Liver (tissue), 9 donors: ENCODE results near the gene ZIK1. TPM values are rescaled to one million over a fixed set of nuclear protein-coding genes. Genes with fewer than 3 reads are reported as not detected.

Source experiments
- DNase-seq: peaks from one replicate; pipeline ENCODE4 v3.0.0-alpha.2; 2017; ENCODE audit warnings: low spot score
- H3K27ac ChIP-seq, 2 donors: one replicate each; pipeline ENCODE4 v1.7.0; 2013; ENCODE audit warnings: inconsistent platforms in 2 of 2, low read length in 2 of 2, control low read depth in 1 of 2, low read depth in 1 of 2, mild to moderate bottlenecking in 1 of 2
- H3K27me3 ChIP-seq, 4 donors: one replicate each; pipeline versions ENCODE4 v1.6.1 to v1.7.0; 2013; ENCODE audit warnings: low read length in 3 of 4, inconsistent platforms in 1 of 4, mild to moderate bottlenecking in 1 of 4, moderate library complexity in 1 of 4; ENCODE audit not compliant: control insufficient read depth in 4 of 4, insufficient read depth in 4 of 4
- H3K36me3 ChIP-seq, 4 donors: one replicate each; pipeline versions ENCODE4 v1.6.1 to v1.7.0; 2013; ENCODE audit warnings: low read length in 3 of 4, mild to moderate bottlenecking in 3 of 4, low read depth in 1 of 4, moderate library complexity in 1 of 4; ENCODE audit not compliant: control insufficient read depth in 4 of 4, insufficient read depth in 3 of 4
- H3K4me1 ChIP-seq, 4 donors: one replicate each; pipeline versions ENCODE4 v1.6.1 to v1.7.0; 2013; ENCODE audit warnings: low read length in 3 of 4, mild to moderate bottlenecking in 3 of 4, moderate library complexity in 1 of 4; ENCODE audit not compliant: control insufficient read depth in 4 of 4, insufficient read depth in 4 of 4
- H3K4me3 ChIP-seq, 3 donors: one replicate each; pipeline versions ENCODE4 v1.6.1 to v1.7.0; 2013; ENCODE audit warnings: low read length in 3 of 3, control low read depth in 1 of 3, low read depth in 1 of 3, mild to moderate bottlenecking in 1 of 3
- H3K9ac ChIP-seq, 2 donors: one replicate each; pipeline ENCODE4 v1.7.0; 2013; ENCODE audit warnings: low read length in 2 of 2, mild to moderate bottlenecking in 2 of 2, moderate library complexity in 2 of 2, control low read depth in 1 of 2, low read depth in 1 of 2
- H3K9me3 ChIP-seq, 4 donors: one replicate each; pipeline versions ENCODE4 v1.6.1 to v1.7.0; 2013; ENCODE audit warnings: low read length in 3 of 4; ENCODE audit not compliant: control insufficient read depth in 4 of 4
- ATF3 ChIP-seq: IDR thresholded peaks from 2 replicates; pipeline ENCODE4 v1.6.1; 2016; ENCODE audit warnings: antibody characterized with exemption
- CTCF ChIP-seq: fragments of 150-350 bp; IDR thresholded peaks from 2 replicates; pipeline ENCODE4 v1.5.1; 2017; ENCODE audit warnings: improper control_type of control experiment, low read depth, low read length; ENCODE audit not compliant: missing input control
- FOXA1 ChIP-seq: IDR thresholded peaks from 2 replicates; pipeline ENCODE4 v1.6.1; 2016; ENCODE audit warnings: antibody characterized with exemption
- GABPA ChIP-seq, 2 donors: IDR thresholded peaks in 1 of 2; conservative IDR thresholded peaks in 1 of 2; 2 replicates each; pipeline ENCODE4 v1.6.1; 2016; ENCODE audit warnings: antibody characterized with exemption in 2 of 2, mild to moderate bottlenecking in 1 of 2, moderate library complexity in 1 of 2
- HNF4A ChIP-seq, 2 donors: conservative IDR thresholded peaks; 2 replicates each; pipeline ENCODE4 v1.6.1; 2016; ENCODE audit warnings: antibody characterized with exemption in 2 of 2, mild to moderate bottlenecking in 2 of 2
- REST ChIP-seq: IDR thresholded peaks from 2 replicates; pipeline ENCODE4 v1.6.1; 2016; ENCODE audit warnings: antibody characterized with exemption, mild to moderate bottlenecking
- RXRA ChIP-seq, 2 donors: IDR thresholded peaks; 2 replicates each; pipeline ENCODE4 v1.6.1; 2017 to 2018; ENCODE audit warnings: antibody characterized with exemption in 2 of 2, mild to moderate bottlenecking in 1 of 2
- TAF1 ChIP-seq: conservative IDR thresholded peaks from 2 replicates; pipeline ENCODE4 v1.6.1; 2016; ENCODE audit warnings: antibody characterized with exemption, mild to moderate bottlenecking
- YY1 ChIP-seq: IDR thresholded peaks from 2 replicates; pipeline ENCODE4 v1.6.1; 2016; ENCODE audit warnings: antibody characterized with exemption, mild to moderate bottlenecking
- ZBTB33 ChIP-seq: IDR thresholded peaks from 2 replicates; pipeline ENCODE4 v1.6.1; 2016; ENCODE audit warnings: antibody characterized with exemption
- WGBS: extraction: QIAGEN DNeasy Blood & Tissue Kit; methylation state at CpG from one replicate; pipeline ENCODE4 v1.1.7; 2013; 5-methylcytosine and 5-hydroxymethylcytosine counted together
- polyA plus RNA-seq, 2 donors: library from polyadenylated mRNA; stranded (reverse) in 1 of 2; unstranded in 1 of 2; fragments of 200-250 nt in 1 of 2; fragments of >200 nt in 1 of 2; fragmentation: Nextera tagmentation in 1 of 2; extraction: Ambion mirVana in 1 of 2; gene quantifications; one replicate each; pipeline versions ENCODE4 v1.2.1 to v1.2.3, GENCODE V29; 2013 to 2015
- total RNA-seq, 2 donors: library from RNA; depleted of rRNA; stranded (reverse); fragments of >200 nt; gene quantifications; one replicate each; pipeline ENCODE4 v1.2.3, GENCODE V29; 2014
- donor health status: healthy.
- donor health status: healthy.
- donor health status: healthy.
- donor health status: healthy.
- donor health status: healthy.

Gene ZIK1
- total and polyA plus RNA-seq, 4 donors: 0.29 to 8.6 (median 0.88) TPM

GRCh38 chr19:57558525-57558924 lies 25.4 kb upstream of the ZIK1 start (continued):
- TF ChIP-seq REST (no peak), CTCF (no peak), ZBTB33 (no peak), FOXA1 (no peak), GABPA (IDR thresholded peaks at IDR 0.05 in 1 of 2, conservative IDR thresholded peaks at IDR 0.05 in 1 of 2) (no peak), TAF1 (no peak)

- Histone ChIP-seq H3K36me3 (peaks cover 9 to 25% (median 24%) of the 10 kb centered on the region in 4 donors), H3K4me3 (peak overlapping the region; percentile 70 to 91 (median 72)), H3K27ac (no peak overlapping the region), H3K4me1 (peaks cover 0 to 19% (median 11%) of the 10 kb centered on the region in 4 donors), H3K9ac (peak overlapping the region in 1 of 2 donors; percentile 86), H3K9me3 (peaks cover 24 to 54% (median 30%) of the 10 kb centered on the region in 4 donors), H3K27me3 (no peaks in the 10 kb centered on the region)
- peak; percentile 43 for DNase-seq
- no peak for TF ChIP-seq FOXA1
- TF ChIP-seq YY1: no peak
- TF ChIP-seq ATF3: no peak
- TF ChIP-seq HNF4A (conservative IDR thresholded peaks at IDR 0.05): no peak
- no peak for TF ChIP-seq RXRA (IDR thresholded peaks at IDR 0.05)
- no peak for TF ChIP-seq CTCF
- 2% methylated on average over 22 of the region's 22 CpGs for WGBS
Measured at GRCh38 chr19:57559008-57559403, 24.9 kb upstream of the ZIK1 start.
